WERI-Rb-1 (cell line): Measurements from ENCODE around the gene CPZ.

Source experiments
- DNase-seq: peaks from one replicate; pipeline ENCODE4 v3.0.0-alpha.2; 2020
- H3K27ac ChIP-seq: fragments of 250-450 bp; sonication (Bioruptor Pico); 2 replicates; pipeline ENCODE4 v1.5.1; 2020; ENCODE audit warnings: mild to moderate bottlenecking, moderate library complexity
- H3K27me3 ChIP-seq: fragments of 250-450 bp; sonication (Bioruptor Pico); 2 replicates; pipeline ENCODE4 v1.5.1; 2021; ENCODE audit warnings: mild to moderate bottlenecking, low read depth, moderate library complexity; ENCODE audit not compliant: insufficient read depth, severe bottlenecking
- H3K36me3 ChIP-seq: fragments of 250-450 bp; sonication (Bioruptor Pico); 2 replicates; pipeline ENCODE4 v1.5.1; 2020; ENCODE audit warnings: mild to moderate bottlenecking, moderate library complexity
- H3K4me3 ChIP-seq: 2 replicates; pipeline ENCODE4 v1.5.1; 2011; ENCODE audit warnings: low read depth, mild to moderate bottlenecking, control low read depth, low read length
- H3K9me3 ChIP-seq: fragments of 250-450 bp; sonication (Bioruptor Pico); 2 replicates; pipeline ENCODE4 v1.5.1; 2021; ENCODE audit warnings: mild to moderate bottlenecking, moderate library complexity; ENCODE audit not compliant: severe bottlenecking
- TF ChIP-seq, protein P1 (sequence below): IDR thresholded peaks from 2 replicates; pipeline ENCODE4 v1.5.1; 2011; ENCODE audit warnings: low read depth, mild to moderate bottlenecking, control low read depth, inconsistent platforms, low read length

The CPZ gene

DNA sequence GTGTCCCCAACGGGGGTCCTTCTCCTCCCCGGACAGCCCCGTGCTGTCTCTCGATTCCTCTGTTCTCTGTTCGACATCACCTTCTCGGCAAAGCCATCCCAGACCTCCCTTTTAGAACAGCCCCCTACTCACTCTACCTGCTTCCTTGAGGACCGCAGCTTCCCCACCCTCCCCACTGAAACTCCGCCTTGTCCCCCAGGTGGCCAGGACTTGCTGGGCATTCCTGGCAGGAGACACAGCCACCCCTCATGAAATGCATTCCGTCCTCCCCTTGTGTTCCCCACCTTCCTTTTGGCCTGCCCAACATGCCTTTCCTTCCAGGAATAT is 47.2 kb upstream of the CPZ start:
- Histone ChIP-seq H3K4me3 (no peak overlapping the region), H3K9me3 (no peaks in the 10 kb centered on the region), H3K27ac (no peak overlapping the region), H3K36me3 (no peaks in the 10 kb centered on the region), H3K27me3 (no peaks in the 10 kb centered on the region)
- TF ChIP-seq, protein P1, sequence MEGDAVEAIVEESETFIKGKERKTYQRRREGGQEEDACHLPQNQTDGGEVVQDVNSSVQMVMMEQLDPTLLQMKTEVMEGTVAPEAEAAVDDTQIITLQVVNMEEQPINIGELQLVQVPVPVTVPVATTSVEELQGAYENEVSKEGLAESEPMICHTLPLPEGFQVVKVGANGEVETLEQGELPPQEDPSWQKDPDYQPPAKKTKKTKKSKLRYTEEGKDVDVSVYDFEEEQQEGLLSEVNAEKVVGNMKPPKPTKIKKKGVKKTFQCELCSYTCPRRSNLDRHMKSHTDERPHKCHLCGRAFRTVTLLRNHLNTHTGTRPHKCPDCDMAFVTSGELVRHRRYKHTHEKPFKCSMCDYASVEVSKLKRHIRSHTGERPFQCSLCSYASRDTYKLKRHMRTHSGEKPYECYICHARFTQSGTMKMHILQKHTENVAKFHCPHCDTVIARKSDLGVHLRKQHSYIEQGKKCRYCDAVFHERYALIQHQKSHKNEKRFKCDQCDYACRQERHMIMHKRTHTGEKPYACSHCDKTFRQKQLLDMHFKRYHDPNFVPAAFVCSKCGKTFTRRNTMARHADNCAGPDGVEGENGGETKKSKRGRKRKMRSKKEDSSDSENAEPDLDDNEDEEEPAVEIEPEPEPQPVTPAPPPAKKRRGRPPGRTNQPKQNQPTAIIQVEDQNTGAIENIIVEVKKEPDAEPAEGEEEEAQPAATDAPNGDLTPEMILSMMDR = no peak
- DNase-seq = no peak

DNA sequence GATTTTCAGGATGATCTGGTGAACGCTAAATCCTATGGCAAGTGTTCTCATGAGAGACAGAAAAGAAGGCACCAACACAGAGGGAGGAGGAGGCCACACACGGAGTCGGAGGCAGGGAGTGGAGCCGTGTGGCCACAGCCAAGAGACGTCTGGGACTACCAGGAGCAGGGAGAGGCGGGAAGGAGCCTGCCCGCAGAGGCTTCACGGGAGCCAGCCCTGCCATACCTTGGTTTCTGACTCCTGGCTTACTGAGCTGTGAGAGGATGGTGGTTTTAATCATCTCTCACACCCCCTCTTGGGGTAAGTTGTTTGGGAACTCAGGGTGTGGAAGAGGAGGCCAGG is 45.8 kb upstream of the CPZ start:
- DNase-seq = no peak
- no peak overlapping the region for H3K27ac ChIP-seq
- TF ChIP-seq, protein P1 = no peak
- H3K36me3 ChIP-seq = no peaks in the 10 kb centered on the region
- H3K4me3 ChIP-seq = no peak overlapping the region
- no peaks in the 10 kb centered on the region for H3K9me3 ChIP-seq
- H3K27me3 ChIP-seq = no peaks in the 10 kb centered on the region

DNA sequence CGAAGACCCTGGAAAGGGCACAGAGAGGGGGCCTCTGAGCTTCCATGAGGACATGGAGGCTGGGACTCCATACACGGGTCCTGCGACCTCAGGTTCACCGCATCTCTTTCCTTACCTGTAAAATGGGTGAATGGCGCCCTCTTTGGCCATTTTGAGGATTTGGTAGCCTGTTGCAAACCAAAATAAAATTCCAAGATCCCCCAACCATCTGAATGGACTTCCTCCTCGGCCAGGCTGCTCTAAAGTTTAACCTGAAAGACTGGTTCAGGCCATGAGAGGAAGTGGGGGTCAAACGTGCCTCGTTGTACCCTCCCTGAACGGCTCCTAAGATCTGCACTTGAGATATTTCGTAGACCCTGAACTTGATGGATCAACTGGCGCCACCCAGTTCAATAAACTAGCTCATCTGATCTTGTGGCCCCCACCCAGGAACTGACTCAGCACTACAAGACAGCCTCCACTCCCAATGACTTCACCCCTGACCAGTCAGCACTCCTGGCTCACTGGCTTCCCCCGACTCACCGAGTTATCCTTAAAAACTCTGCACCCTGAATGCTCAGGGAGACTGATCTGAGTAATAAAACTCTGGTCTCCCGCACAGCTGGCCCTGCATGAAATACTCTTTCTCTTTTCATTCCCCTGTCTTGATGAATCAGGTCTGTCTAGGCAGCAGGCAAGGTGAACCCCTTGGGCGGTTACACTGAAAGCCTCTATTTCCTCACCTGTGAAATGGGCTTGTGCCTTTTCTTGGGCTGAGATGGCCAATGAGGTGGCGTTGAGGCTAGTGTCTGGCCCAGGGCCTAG is 45.3 kb upstream of the CPZ start:
- no peak overlapping the region for H3K4me3 ChIP-seq
- no peak overlapping the region for H3K27ac ChIP-seq
- TF ChIP-seq, protein P1 = peak; percentile 67
- H3K27me3 ChIP-seq = no peaks in the 10 kb centered on the region
- H3K36me3 ChIP-seq = no peaks in the 10 kb centered on the region
- no peaks in the 10 kb centered on the region for H3K9me3 ChIP-seq
- peak; percentile 27 for DNase-seq

DNA sequence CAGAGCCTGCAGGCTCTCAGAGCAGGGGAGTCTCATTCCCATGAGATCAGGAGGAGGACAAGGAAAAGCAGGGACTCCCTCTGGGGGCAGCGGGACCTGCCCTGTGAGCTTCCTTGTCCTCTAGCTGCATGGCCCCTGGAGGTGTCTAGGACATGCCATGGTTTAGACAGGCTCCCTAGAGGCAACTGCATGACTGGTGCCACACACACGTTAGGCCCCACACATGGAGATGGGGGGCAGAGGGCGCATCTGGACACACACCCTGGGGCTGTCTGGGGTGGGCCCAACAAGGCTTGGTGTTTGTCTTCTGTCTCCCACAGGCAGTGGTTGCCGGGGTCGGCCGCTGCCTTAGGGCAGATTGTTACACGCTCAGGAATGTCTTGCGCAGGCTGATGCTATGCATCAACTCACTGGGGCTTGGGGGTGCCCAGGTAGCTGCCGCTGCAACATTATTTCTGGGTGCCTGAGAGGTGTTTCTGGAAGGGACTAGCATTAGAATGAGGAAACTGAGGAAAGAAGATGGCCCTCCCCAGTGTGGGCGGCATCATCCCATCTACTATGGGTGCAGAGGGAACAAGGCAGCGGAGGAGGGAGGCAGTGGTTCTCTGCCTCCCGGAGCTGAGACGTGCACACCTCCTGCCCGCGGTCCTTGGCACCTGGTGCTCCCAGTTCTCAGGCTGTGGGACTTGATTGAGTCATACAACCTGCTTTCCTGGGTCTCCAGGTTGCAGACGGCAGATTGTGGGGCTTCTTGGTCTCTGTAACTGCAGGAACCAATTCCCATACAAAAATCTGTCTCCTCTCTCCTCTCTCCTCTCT is 44.4 kb upstream of the CPZ start:
- DNase-seq = no peak
- no peaks in the 10 kb centered on the region for H3K27me3 ChIP-seq
- H3K27ac ChIP-seq = no peak overlapping the region
- H3K9me3 ChIP-seq = no peaks in the 10 kb centered on the region
- TF ChIP-seq, protein P1 = no peak
- no peaks in the 10 kb centered on the region for H3K36me3 ChIP-seq
- H3K4me3 ChIP-seq = no peak overlapping the region

DNA sequence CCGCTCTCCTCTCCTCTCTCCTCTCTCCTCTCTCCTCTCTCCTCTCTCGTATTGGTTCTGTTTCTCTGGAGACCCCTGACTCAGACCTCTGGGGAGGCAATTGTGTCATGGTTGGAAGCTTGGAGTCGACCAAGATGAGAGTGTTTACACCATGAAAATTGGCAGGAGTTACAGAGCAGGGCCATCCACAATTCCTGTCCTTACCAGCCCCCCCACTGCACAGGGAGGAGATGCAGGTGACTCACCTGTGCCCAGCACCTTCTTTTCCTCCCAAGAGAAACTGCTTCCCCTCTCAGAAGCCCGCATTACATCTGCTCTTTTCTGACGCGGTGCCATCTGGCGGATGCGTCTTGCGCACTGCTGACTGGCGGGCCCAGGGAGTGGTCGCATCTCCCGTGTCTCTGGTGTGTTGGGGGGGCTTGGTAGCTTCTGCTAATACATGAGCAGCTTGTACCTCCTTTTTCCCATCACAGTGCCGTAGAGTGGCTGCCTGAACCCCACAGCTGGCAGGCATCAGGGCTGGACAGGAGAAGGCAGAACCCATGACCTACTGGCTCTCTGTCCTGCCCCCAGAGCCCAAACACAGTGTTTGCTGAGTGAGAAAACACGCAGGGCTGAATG is 43.7 kb upstream of the CPZ start:
- no peak overlapping the region for H3K4me3 ChIP-seq
- TF ChIP-seq, protein P1 = no peak
- H3K27ac ChIP-seq = no peak overlapping the region
- DNase-seq = no peak
- H3K9me3 ChIP-seq = no peaks in the 10 kb centered on the region
- H3K36me3 ChIP-seq = no peaks in the 10 kb centered on the region
- H3K27me3 ChIP-seq = no peaks in the 10 kb centered on the region
